C4-2B (cell line): ENCODE results near the gene ATP8B2.
"Not testable (repeated sequence)": the region's sequence is repeated elsewhere in the genome, so short reads cannot be mapped to it uniquely, and the experiment has no call there.

Source experiments
- ZFX ChIP-seq: fragments of 450-650 bp; IDR thresholded peaks from 2 replicates; pipeline ENCODE4 v1.6.1; 2017
- TF ChIP-seq, protein P1 (sequence below): fragments of 450-650 bp; conservative IDR thresholded peaks from 2 replicates; pipeline ENCODE4 v1.5.1; 2017; ENCODE audit warnings: mild to moderate bottlenecking

DNA sequence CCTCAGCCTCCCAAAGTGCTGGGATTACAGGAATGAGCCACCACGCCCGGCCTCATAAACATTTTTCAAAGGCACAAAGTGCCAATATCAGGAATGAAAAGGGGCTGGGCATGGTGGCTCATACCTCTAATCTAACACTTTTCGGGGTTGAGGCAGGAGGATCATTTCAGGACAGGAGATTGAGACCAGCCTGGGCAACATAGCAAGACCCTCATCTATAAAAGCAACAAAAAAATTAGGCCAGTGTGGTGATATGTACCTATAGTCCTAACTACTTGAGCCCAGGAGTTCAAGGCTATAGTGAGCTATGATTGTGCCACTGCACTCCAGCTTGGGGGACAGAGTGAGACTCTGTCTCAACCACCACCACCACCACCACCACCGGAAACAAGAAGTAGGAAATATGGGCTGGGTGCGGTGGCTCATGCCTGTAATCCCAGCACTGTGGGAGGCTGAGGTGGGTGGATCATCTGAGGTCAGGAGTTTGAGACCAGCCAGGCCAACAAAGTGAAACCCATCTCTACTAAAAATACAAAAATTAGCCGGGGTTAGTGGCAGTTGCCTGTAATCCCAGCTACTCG is 48.5 kb downstream of the ATP8B2 start:
- TF ChIP-seq, protein P1, sequence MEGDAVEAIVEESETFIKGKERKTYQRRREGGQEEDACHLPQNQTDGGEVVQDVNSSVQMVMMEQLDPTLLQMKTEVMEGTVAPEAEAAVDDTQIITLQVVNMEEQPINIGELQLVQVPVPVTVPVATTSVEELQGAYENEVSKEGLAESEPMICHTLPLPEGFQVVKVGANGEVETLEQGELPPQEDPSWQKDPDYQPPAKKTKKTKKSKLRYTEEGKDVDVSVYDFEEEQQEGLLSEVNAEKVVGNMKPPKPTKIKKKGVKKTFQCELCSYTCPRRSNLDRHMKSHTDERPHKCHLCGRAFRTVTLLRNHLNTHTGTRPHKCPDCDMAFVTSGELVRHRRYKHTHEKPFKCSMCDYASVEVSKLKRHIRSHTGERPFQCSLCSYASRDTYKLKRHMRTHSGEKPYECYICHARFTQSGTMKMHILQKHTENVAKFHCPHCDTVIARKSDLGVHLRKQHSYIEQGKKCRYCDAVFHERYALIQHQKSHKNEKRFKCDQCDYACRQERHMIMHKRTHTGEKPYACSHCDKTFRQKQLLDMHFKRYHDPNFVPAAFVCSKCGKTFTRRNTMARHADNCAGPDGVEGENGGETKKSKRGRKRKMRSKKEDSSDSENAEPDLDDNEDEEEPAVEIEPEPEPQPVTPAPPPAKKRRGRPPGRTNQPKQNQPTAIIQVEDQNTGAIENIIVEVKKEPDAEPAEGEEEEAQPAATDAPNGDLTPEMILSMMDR = not testable (repeated sequence)
- not testable (repeated sequence) for TF ChIP-seq ZFX
